H1 (cell line): ENCODE measurements around the gene NBPF1. TPM values are rescaled to one million over a fixed set of nuclear protein-coding genes. Genes with fewer than 3 reads are reported as not detected.
"Not testable (repeated sequence)": the region's sequence is repeated elsewhere in the genome, so short reads cannot be mapped to it uniquely, and the experiment has no call there.

ENCODE experiments used
- CTCF ChIA-PET: fragments of 300-600 bp; sonication (Branson Sonifier 250); formaldehyde crosslinking; loops from one replicate; lab custom pipeline; 2021; ENCODE audit not compliant: partially characterized antibody; lab: Charles Lee
- POLR2A ChIA-PET: fragments of 300-600 bp; sonication (Branson Sonifier 250); formaldehyde crosslinking; loops from one replicate; lab custom pipeline; 2021; ENCODE audit warnings: inconsistent platforms; ENCODE audit not compliant: partially characterized antibody; lab: Charles Lee
- DNase-seq, 2 experiments: peaks; one replicate each; pipeline versions ENCODE4 v3.0.0 to v3.0.0-alpha.2; 2010 to 2022; ENCODE audit warnings: low spot score in 2 of 2, low read depth in 1 of 2, mixed read lengths in 1 of 2
- FAIRE-seq: peaks from 2 replicates; lab custom pipeline; 2011; peaks lifted over from hg19 to GRCh38; lab: Jason Lieb, UNC
- H2AFZ ChIP-seq: 2 replicates; pipeline ENCODE4 v1.8.1; 2012; ENCODE audit warnings: low read length, inconsistent platforms
- H2AK5ac ChIP-seq: 2 replicates; pipeline ENCODE4 v1.6.1; 2013; ENCODE audit warnings: low read depth, low read length
- H2BK120ac ChIP-seq: replicated peaks from 2 replicates; pipeline ENCODE3; 2013; ENCODE audit warnings: low read depth, low read length, inconsistent platforms
- H2BK12ac ChIP-seq: 2 replicates; pipeline ENCODE4 v1.6.1; 2013; ENCODE audit warnings: low read depth, low read length
- H2BK15ac ChIP-seq: 2 replicates; pipeline ENCODE4 v1.6.1; 2013; ENCODE audit warnings: low read length
- H2BK20ac ChIP-seq: 2 replicates; pipeline ENCODE4 v1.6.1; 2013; ENCODE audit warnings: low read length
- H2BK5ac ChIP-seq: 2 replicates; pipeline ENCODE4 v1.6.1; 2013; ENCODE audit warnings: low read depth, low read length
- H3K14ac ChIP-seq: 2 replicates; pipeline ENCODE4 v1.6.1; 2013; ENCODE audit warnings: inconsistent platforms; ENCODE audit not compliant: insufficient read length
- H3K18ac ChIP-seq: 2 replicates; pipeline ENCODE4 v1.6.1; 2013; ENCODE audit warnings: low read length; ENCODE audit errors: extremely low read depth
- H3K23ac ChIP-seq: 2 replicates; pipeline ENCODE4 v1.6.1; 2013; ENCODE audit warnings: inconsistent platforms; ENCODE audit not compliant: insufficient read length
- H3K23me2 ChIP-seq: 2 replicates; pipeline ENCODE4 v1.6.1; 2013; ENCODE audit warnings: low read depth, low read length
- H3K27ac ChIP-seq: 2 replicates; pipeline ENCODE4 v1.6.1; 2011; ENCODE audit warnings: low read depth, low read length, inconsistent platforms
- H3K27me3 ChIP-seq, 4 experiments: replicated peaks in 1 of 4; 1 replicate in 1 of 4; 2 replicates in 3 of 4; pipeline versions ENCODE4 v1.6.1 to v1.8.1; 2011 to 2013; ENCODE audit warnings: low read length in 3 of 4, mild to moderate bottlenecking in 3 of 4, inconsistent platforms in 2 of 4, mixed read lengths in 2 of 4, moderate library complexity in 1 of 4; ENCODE audit not compliant: control insufficient read depth in 3 of 4, insufficient read depth in 3 of 4; ENCODE audit errors: extremely low read depth in 1 of 4
- H3K36me3 ChIP-seq, 4 experiments: 2 replicates each; pipeline versions ENCODE4 v1.6.1 to v1.8.1; 2011 to 2013; ENCODE audit warnings: mild to moderate bottlenecking in 4 of 4, low read length in 3 of 4, moderate library complexity in 2 of 4, control low read depth in 1 of 4, inconsistent platforms in 1 of 4; ENCODE audit not compliant: insufficient read depth in 4 of 4, control insufficient read depth in 2 of 4
- H3K4ac ChIP-seq: replicated peaks from 2 replicates; pipeline ENCODE3; 2013; ENCODE audit warnings: low read length, low read depth, mixed read lengths, inconsistent platforms; ENCODE audit not compliant: insufficient read length
- H3K4me1 ChIP-seq, 4 experiments: replicated peaks in 1 of 4; 1 replicate in 1 of 4; 2 replicates in 3 of 4; pipeline versions ENCODE4 v1.6.1 to v1.8.1; 2011 to 2013; ENCODE audit warnings: low read length in 3 of 4, inconsistent platforms in 2 of 4, mixed read lengths in 1 of 4; ENCODE audit not compliant: insufficient read depth in 4 of 4, control insufficient read depth in 3 of 4
- H3K4me2 ChIP-seq, 2 experiments: 2 replicates each; pipeline versions ENCODE4 v1.6.1 to v1.8.1; 2011 to 2013; ENCODE audit warnings: low read depth in 2 of 2, low read length in 2 of 2, control low read depth in 1 of 2, inconsistent platforms in 1 of 2, mild to moderate bottlenecking in 1 of 2; ENCODE audit not compliant: insufficient read depth in 1 of 2
- H3K4me3 ChIP-seq, 4 experiments: fragments of 200-600, 300-600 bp in 1 of 4; sonication (generic), shearing (Covaris generic), sonication (Bioruptor Twin) in 1 of 4; 2 replicates each; pipeline versions ENCODE4 v1.5.1 to v1.8.1; 2011 to 2016; ENCODE audit warnings: low read length in 4 of 4, low read depth in 3 of 4, control low read depth in 2 of 4, inconsistent platforms in 2 of 4, mild to moderate bottlenecking in 2 of 4, mixed read lengths in 1 of 4, moderate library complexity in 1 of 4; ENCODE audit not compliant: insufficient read depth in 2 of 4; ENCODE audit errors: extremely low read depth in 1 of 4
- H3K56ac ChIP-seq: replicated peaks from 2 replicates; pipeline ENCODE3; 2013; ENCODE audit warnings: low read depth, mild to moderate bottlenecking, mixed read lengths, low read length, inconsistent platforms; ENCODE audit not compliant: insufficient read length
- H3K79me1 ChIP-seq: 2 replicates; pipeline ENCODE4 v1.6.1; 2013; ENCODE audit warnings: low read depth, low read length, control low read depth
- H3K79me2 ChIP-seq, 2 experiments: 2 replicates each; pipeline versions ENCODE4 v1.6.1 to v1.8.1; 2012 to 2013; ENCODE audit warnings: low read length in 2 of 2, mild to moderate bottlenecking in 2 of 2, inconsistent platforms in 1 of 2; ENCODE audit not compliant: insufficient read depth in 2 of 2, control insufficient read depth in 1 of 2
- H3K9ac ChIP-seq, 4 experiments: replicated peaks in 1 of 4; 1 replicate in 1 of 4; 2 replicates in 3 of 4; pipeline versions ENCODE4 v1.6.1 to v1.8.1; 2011 to 2013; ENCODE audit warnings: low read depth in 3 of 4, low read length in 3 of 4, control low read depth in 2 of 4, mild to moderate bottlenecking in 2 of 4, moderate library complexity in 2 of 4, inconsistent platforms in 1 of 4; ENCODE audit errors: extremely low read depth in 1 of 4
- H3K9me3 ChIP-seq, 2 experiments: 2 replicates each; pipeline versions ENCODE4 v1.6.1 to v1.8.1; 2012 to 2013; ENCODE audit warnings: mild to moderate bottlenecking in 2 of 2, moderate library complexity in 2 of 2, control low read depth in 1 of 2, inconsistent platforms in 1 of 2, low read depth in 1 of 2, low read length in 1 of 2, mixed read lengths in 1 of 2; ENCODE audit not compliant: insufficient read depth in 2 of 2
- H4K20me1 ChIP-seq, 2 experiments: replicated peaks in 1 of 2; 2 replicates each; pipeline versions ENCODE3 to v1.8.1; 2011 to 2013; ENCODE audit warnings: inconsistent platforms in 2 of 2, low read length in 2 of 2, mild to moderate bottlenecking in 1 of 2; ENCODE audit not compliant: insufficient read depth in 2 of 2, control insufficient read depth in 1 of 2
- H4K5ac ChIP-seq: 2 replicates; pipeline ENCODE4 v1.6.1; 2013; ENCODE audit warnings: low read length, low read depth, mixed read lengths, inconsistent platforms; ENCODE audit not compliant: insufficient read length
- H4K8ac ChIP-seq: 2 replicates; pipeline ENCODE4 v1.8.0; 2013; ENCODE audit warnings: mild to moderate bottlenecking, moderate library complexity, low read length, inconsistent platforms; ENCODE audit not compliant: insufficient read depth; ENCODE audit errors: extremely low read depth
- H4K91ac ChIP-seq: replicated peaks from 2 replicates; pipeline ENCODE3; 2013; ENCODE audit warnings: low read length, mixed read lengths, inconsistent platforms; ENCODE audit not compliant: insufficient read length
- TBP ChIP-seq: IDR thresholded peaks from 2 replicates; pipeline ENCODE4 v1.6.1; 2011; ENCODE audit warnings: low read depth, low read length, improper control_type of control experiment
- WGBS, 2 experiments: shearing (Covaris generic) in 1 of 2; methylation state at CpG; one replicate each; pipeline versions ENCODE4 v1.1.6 to v1.1.7; 2013 to 2015; ENCODE audit warnings: low lambda C conversion rate in 2 of 2, mixed read lengths in 2 of 2, inconsistent platforms in 1 of 2, low coverage in 1 of 2, missing lambda C conversion rate in 1 of 2; ENCODE audit not compliant: insufficient replicate concordance in 2 of 2, insufficient coverage in 1 of 2, insufficient read length in 1 of 2; ENCODE audit errors: extremely low coverage in 1 of 2, missing lambda C conversion rate in 1 of 2; 5-methylcytosine and 5-hydroxymethylcytosine counted together
- polyA plus RNA-seq, 7 experiments: library from polyadenylated mRNA; depleted of rRNA in 3 of 7; stranded (reverse) in 5 of 7; unstranded in 2 of 7; fragments of >200 nt in 5 of 7; fragments of 200-250 nt in 2 of 7; gene quantifications; 1 replicate in 5 of 7; 2 replicates in 1 of 7; 4 replicates in 1 of 7; pipeline versions ENCODE4 v1.2.1 to v1.2.3, GENCODE V29; 2011 to 2013; ENCODE audit warnings: missing spikeins in 2 of 7, mixed read lengths in 2 of 7
- total RNA-seq: library from RNA; stranded (reverse); fragmentation: NEBNext Ultra II Directional; extraction: Animal tissue kit (Norgen Biotek cat#: 25700); gene quantifications from 2 replicates; pipeline ENCODE4 v1.2.1, GENCODE V29; 2021

NBPF1 gene
- total and polyA plus RNA-seq, 2 of the 8 experiments (the other 6 are each of a cell fraction or from before 2014, with no cell fraction given), result 9.6 to 19.3 TPM

GRCh38 chr1:16547502-16548241, 65.7 kb downstream of the NBPF1 start:
- H3K23me2 ChIP-seq, H3K79me2 ChIP-seq, H2BK15ac ChIP-seq, H4K20me1 ChIP-seq, H4K8ac ChIP-seq, CTCF ChIA-PET, H3K4me1 ChIP-seq, H3K14ac ChIP-seq, H2BK5ac ChIP-seq, H2BK120ac ChIP-seq, H4K5ac ChIP-seq, FAIRE-seq, H3K9ac ChIP-seq, H3K23ac ChIP-seq, H2BK20ac ChIP-seq, H4K91ac ChIP-seq, H2AK5ac ChIP-seq, H3K56ac ChIP-seq, DNase-seq, H3K79me1 ChIP-seq, H2BK12ac ChIP-seq, H3K4ac ChIP-seq, H3K9me3 ChIP-seq, H2AFZ ChIP-seq, H3K4me2 ChIP-seq, H3K36me3 ChIP-seq, POLR2A ChIA-PET, H3K27me3 ChIP-seq, H3K27ac ChIP-seq, H3K18ac ChIP-seq: not testable (repeated sequence)
- peak overlapping the region in 2 of 4 experiments; percentile 33 to 45; a peak in 3 of 8 replicates for H3K4me3 ChIP-seq
- 42% methylated on average over 2 of the region's 41 CpGs; no CpG with 5 or more reads in 1 of the 2 experiments for WGBS, 2 experiments
- 0 out of 2 replicates have a peak, but pooled peaks have one; percentile 19 for TF ChIP-seq TBP
